ENCODE data around the gene ZNF609.

- TF ChIP-seq KDM1A (CRISPR knock-in tag; IDR thresholded peaks at IDR 0.05), result no peak
- no peak for TF ChIP-seq RCOR2 (CRISPR knock-in tag; IDR thresholded peaks at IDR 0.05)
- TF ChIP-seq ZNF160 (CRISPR knock-in tag; IDR thresholded peaks at IDR 0.05), result no peak
- TF ChIP-seq ONECUT2 (CRISPR knock-in tag; IDR thresholded peaks at IDR 0.05), result no peak
- TF ChIP-seq, protein P1, sequence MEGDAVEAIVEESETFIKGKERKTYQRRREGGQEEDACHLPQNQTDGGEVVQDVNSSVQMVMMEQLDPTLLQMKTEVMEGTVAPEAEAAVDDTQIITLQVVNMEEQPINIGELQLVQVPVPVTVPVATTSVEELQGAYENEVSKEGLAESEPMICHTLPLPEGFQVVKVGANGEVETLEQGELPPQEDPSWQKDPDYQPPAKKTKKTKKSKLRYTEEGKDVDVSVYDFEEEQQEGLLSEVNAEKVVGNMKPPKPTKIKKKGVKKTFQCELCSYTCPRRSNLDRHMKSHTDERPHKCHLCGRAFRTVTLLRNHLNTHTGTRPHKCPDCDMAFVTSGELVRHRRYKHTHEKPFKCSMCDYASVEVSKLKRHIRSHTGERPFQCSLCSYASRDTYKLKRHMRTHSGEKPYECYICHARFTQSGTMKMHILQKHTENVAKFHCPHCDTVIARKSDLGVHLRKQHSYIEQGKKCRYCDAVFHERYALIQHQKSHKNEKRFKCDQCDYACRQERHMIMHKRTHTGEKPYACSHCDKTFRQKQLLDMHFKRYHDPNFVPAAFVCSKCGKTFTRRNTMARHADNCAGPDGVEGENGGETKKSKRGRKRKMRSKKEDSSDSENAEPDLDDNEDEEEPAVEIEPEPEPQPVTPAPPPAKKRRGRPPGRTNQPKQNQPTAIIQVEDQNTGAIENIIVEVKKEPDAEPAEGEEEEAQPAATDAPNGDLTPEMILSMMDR (CRISPR knock-in tag; IDR thresholded peaks at IDR 0.05), result no peak
- TF ChIP-seq ZNF143 (CRISPR knock-in tag; IDR thresholded peaks at IDR 0.05), result no peak
- no peak for TF ChIP-seq ZNF317 (CRISPR knock-in tag; IDR thresholded peaks at IDR 0.05)
- no peak for TF ChIP-seq HNRNPL (IDR thresholded peaks at IDR 0.05; ENCODE audit: low read depth, low read length)
- TF ChIP-seq ZNF296 (CRISPR knock-in tag; conservative IDR thresholded peaks at IDR 0.05), result no peak
- no peak for TF ChIP-seq AHR (CRISPR knock-in tag; IDR thresholded peaks at IDR 0.05)
- TF ChIP-seq ZNF280B (CRISPR knock-in tag; IDR thresholded peaks at IDR 0.05; ENCODE audit: borderline replicate concordance), result no peak
These were observed 237.6 kb downstream of the ZNF609 start for GRCh38 chr15:64697911-64698369.
